PFSK-1 (cell line): ENCODE measurements around the gene BTG2.

Source experiments
- FOXP2 ChIP-seq: optimal IDR thresholded peaks from 2 replicates; pipeline ENCODE3; 2011; ENCODE audit warnings: borderline replicate concordance, control low read depth, inconsistent platforms; ENCODE audit not compliant: insufficient read depth; ENCODE audit errors: extremely low read length, extremely low read depth
- POLR2AphosphoS5 ChIP-seq: IDR thresholded peaks from 2 replicates; pipeline ENCODE4 v1.6.1; 2012; ENCODE audit warnings: low read depth, mild to moderate bottlenecking, control low read depth, low read length, moderate library complexity
- REST ChIP-seq, 2 experiments: IDR thresholded peaks; 2 replicates each; pipeline versions ENCODE4 v1.6.1 to v1.8.0; 2011 to 2012; ENCODE audit warnings: low read depth in 2 of 2, low read length in 2 of 2, control low read depth in 1 of 2, inconsistent platforms in 1 of 2, mild to moderate bottlenecking in 1 of 2, moderate library complexity in 1 of 2; ENCODE audit not compliant: insufficient read depth in 1 of 2
- SIN3A ChIP-seq: IDR thresholded peaks from 2 replicates; pipeline ENCODE4 v1.6.1; 2012; ENCODE audit warnings: mild to moderate bottlenecking, low read length, moderate library complexity, borderline replicate concordance; ENCODE audit not compliant: insufficient read depth
- TAF1 ChIP-seq: IDR thresholded peaks from 2 replicates; pipeline ENCODE4 v1.6.1; 2012; ENCODE audit warnings: low read length, control low read depth, borderline replicate concordance; ENCODE audit not compliant: insufficient read depth

The BTG2 gene

GRCh38 chr1:203308328-203308922, 3.1 kb downstream of the BTG2 start:
- no peak for TF ChIP-seq SIN3A
- no peak for TF ChIP-seq REST (IDR thresholded peaks at IDR 0.05; ENCODE audit: insufficient read depth in 1 of 2, low read depth in 2 of 2, low read length in 2 of 2)
- no peak for TF ChIP-seq POLR2AphosphoS5
- no peak for TF ChIP-seq TAF1
- no peak for TF ChIP-seq FOXP2

GRCh38 chr1:203308923-203309331, 3.6 kb downstream of the BTG2 start:
- no peak for TF ChIP-seq POLR2AphosphoS5
- TF ChIP-seq REST (IDR thresholded peaks at IDR 0.05; ENCODE audit: insufficient read depth in 1 of 2, low read depth in 2 of 2, low read length in 2 of 2): no peak
- no peak for TF ChIP-seq FOXP2
- no peak for TF ChIP-seq SIN3A
- TF ChIP-seq TAF1: no peak

GRCh38 chr1:203311368-203312301, 6.3 kb downstream of the BTG2 start:
- TF ChIP-seq POLR2AphosphoS5 (no peak), REST (IDR thresholded peaks at IDR 0.05; ENCODE audit: insufficient read depth in 1 of 2, low read depth in 2 of 2, low read length in 2 of 2) (no peak), TAF1 (no peak), SIN3A (no peak), FOXP2 (no peak)

GRCh38 chr1:203316626-203317093, 11.3 kb downstream of the BTG2 start:
- TF ChIP-seq POLR2AphosphoS5: no peak
- TF ChIP-seq REST (IDR thresholded peaks at IDR 0.05; ENCODE audit: insufficient read depth in 1 of 2, low read depth in 2 of 2, low read length in 2 of 2): no peak
- TF ChIP-seq TAF1: no peak
- TF ChIP-seq FOXP2: no peak
- no peak for TF ChIP-seq SIN3A
